Measurements from ENCODE around the gene COLEC12.

DNA sequence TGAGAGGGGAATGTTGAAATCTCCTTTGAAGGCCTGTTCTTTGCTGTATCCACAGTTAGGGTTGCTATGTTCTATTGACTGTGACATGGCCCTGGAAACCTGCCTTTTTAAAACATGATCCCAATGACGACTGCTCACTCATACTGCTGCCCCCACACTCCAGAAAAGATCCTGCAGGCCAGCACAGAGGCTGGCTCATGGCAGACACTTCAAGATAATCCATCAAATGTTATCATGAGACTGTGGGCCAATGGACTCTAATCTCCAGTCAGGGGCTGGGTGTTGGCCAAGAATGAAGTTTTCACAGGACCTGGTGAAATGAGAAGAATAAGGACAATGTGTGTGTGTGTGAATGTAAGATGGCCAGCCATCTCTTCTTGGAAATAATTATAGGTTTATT lies 173.7 kb downstream of the COLEC12 start:
- TF ChIP-seq, protein P1, sequence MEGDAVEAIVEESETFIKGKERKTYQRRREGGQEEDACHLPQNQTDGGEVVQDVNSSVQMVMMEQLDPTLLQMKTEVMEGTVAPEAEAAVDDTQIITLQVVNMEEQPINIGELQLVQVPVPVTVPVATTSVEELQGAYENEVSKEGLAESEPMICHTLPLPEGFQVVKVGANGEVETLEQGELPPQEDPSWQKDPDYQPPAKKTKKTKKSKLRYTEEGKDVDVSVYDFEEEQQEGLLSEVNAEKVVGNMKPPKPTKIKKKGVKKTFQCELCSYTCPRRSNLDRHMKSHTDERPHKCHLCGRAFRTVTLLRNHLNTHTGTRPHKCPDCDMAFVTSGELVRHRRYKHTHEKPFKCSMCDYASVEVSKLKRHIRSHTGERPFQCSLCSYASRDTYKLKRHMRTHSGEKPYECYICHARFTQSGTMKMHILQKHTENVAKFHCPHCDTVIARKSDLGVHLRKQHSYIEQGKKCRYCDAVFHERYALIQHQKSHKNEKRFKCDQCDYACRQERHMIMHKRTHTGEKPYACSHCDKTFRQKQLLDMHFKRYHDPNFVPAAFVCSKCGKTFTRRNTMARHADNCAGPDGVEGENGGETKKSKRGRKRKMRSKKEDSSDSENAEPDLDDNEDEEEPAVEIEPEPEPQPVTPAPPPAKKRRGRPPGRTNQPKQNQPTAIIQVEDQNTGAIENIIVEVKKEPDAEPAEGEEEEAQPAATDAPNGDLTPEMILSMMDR (IDR thresholded peaks at IDR 0.05), result no peak
- TF ChIP-seq POLR2A (IDR thresholded peaks at IDR 0.05), result no peak
